Mammary epithelial cell (primary cell): ENCODE data around the gene ACTR5.

Experiments
- EZH2 ChIP-seq: IDR thresholded peaks from 2 replicates; pipeline ENCODE4 v1.6.1; 2012; ENCODE audit warnings: low read length, inconsistent platforms, borderline replicate concordance
- TF ChIP-seq, protein P1 (sequence below), 2 donors: IDR thresholded peaks in 1 of 2; conservative IDR thresholded peaks in 1 of 2; 2 replicates each; pipeline ENCODE4 v1.5.1; 2011 to 2012; ENCODE audit warnings: inconsistent platforms in 2 of 2, low read length in 2 of 2, mild to moderate bottlenecking in 2 of 2, control low read depth in 1 of 2, low read depth in 1 of 2; ENCODE audit not compliant: insufficient read depth in 1 of 2; ENCODE audit errors: extremely low read depth in 1 of 2

DNA sequence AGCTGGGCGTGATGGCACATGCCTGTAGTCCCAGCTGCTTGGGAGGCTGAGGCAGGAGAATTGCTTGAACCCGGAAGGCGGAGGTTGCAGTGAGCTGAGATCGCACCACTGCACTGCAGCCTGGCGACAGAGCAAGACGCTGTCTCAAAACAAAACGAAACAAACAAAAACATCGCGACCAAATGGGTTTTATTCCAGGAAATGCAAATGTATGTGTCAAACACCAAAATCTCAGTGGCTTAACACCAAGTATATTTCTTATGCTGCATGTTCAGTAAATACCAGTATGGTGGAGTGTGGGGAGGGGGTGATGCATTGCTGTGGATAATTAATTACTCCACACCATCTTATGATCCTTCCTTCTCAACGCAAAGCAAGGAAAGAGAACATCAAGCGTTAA is 28.1 kb downstream of the ACTR5 start:
- TF ChIP-seq EZH2, result no peak
- TF ChIP-seq, protein P1, sequence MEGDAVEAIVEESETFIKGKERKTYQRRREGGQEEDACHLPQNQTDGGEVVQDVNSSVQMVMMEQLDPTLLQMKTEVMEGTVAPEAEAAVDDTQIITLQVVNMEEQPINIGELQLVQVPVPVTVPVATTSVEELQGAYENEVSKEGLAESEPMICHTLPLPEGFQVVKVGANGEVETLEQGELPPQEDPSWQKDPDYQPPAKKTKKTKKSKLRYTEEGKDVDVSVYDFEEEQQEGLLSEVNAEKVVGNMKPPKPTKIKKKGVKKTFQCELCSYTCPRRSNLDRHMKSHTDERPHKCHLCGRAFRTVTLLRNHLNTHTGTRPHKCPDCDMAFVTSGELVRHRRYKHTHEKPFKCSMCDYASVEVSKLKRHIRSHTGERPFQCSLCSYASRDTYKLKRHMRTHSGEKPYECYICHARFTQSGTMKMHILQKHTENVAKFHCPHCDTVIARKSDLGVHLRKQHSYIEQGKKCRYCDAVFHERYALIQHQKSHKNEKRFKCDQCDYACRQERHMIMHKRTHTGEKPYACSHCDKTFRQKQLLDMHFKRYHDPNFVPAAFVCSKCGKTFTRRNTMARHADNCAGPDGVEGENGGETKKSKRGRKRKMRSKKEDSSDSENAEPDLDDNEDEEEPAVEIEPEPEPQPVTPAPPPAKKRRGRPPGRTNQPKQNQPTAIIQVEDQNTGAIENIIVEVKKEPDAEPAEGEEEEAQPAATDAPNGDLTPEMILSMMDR (conservative IDR thresholded peaks at IDR 0.05 in 1 of 2, IDR thresholded peaks at IDR 0.05 in 1 of 2; ENCODE audit: extremely low read depth in 1 of 2, insufficient read depth in 1 of 2, low read depth in 1 of 2, low read length in 2 of 2), result no peak
